Measurements from ENCODE around the gene WDR73. TPM values are rescaled to one million over a fixed set of nuclear protein-coding genes. Genes with fewer than 3 reads are reported as not detected.
A peak's percentile ranks its signal among the peaks of the same experiment; 100 is the strongest.

The WDR73 gene
- total and polyA plus RNA-seq, 2 of the 4 experiments (the other 2 are of a cell fraction), result 21.5 to 25.5 TPM

DNA sequence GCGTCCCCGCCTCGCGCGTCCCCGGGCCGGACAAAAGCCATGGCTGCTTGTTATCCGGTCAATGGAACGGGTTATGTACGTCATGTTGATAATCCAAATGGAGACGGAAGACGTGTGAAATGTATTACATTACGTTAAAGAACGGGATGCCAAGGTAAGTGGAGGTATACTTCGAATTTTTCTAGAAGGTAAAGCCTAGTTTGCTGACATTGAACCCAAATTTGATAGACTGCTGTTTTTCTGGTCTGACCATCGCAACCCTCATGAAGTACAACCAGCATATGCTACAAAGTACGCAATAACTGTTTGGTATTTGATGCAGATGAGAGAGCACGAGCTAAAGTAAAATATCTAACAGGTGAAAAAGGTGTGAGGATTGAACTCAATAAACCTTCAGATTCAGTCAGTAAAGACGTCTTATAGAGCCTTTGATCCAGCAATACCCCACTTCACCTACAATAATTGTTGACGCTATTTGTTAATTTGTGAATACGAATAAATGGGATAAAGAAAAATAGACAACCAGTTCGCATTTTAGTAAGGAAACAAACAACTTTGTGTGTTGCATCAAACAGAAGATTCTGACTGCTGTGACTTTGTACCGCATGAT lies 19.8 kb downstream of the WDR73 start:
- peak overlapping the region; percentile 62 for H3K4me3 ChIP-seq (ENCODE audit: insufficient read depth, low read depth, low read length)
- H3K18ac ChIP-seq (ENCODE audit: low read depth, low read length), result no peak overlapping the region; the same call in 1 of the 2 replicates
- no peak overlapping the region for H2BK120ac ChIP-seq (ENCODE audit: low read depth, low read length)
- H3K23ac ChIP-seq (ENCODE audit: low read depth, low read length), result peak overlapping the region; percentile 53; the same call in 1 of the 2 replicates
- H2BK5ac ChIP-seq (ENCODE audit: low read depth, low read length, poor library complexity, severe bottlenecking), result peak overlapping the region; percentile 89
- H3K9me3 ChIP-seq (ENCODE audit: control insufficient read depth, insufficient read depth, low read length), result no peaks in the 10 kb centered on the region
- H3K79me1 ChIP-seq (ENCODE audit: low read depth in 1 of 2, low read length in 2 of 2), result peaks cover 21 to 38% of the 10 kb centered on the region in 2 experiments
- ChIA-PET POLR2A (ENCODE audit: unreplicated experiment) (no interaction called here), CTCF (no interaction called here)
- H2BK15ac ChIP-seq (ENCODE audit: low read depth, low read length), result no peak overlapping the region; the same call in 2 of the 3 replicates
- intact Hi-C loops (cut with micrococcal nuclease), result loop anchor here (10.0 kb wide), 1 partner anchor 50 kb away; no protein-coding TSS in a partner anchor
- BruUV-seq (replicated peaks), result no TSS peak
- dilution Hi-C loops (cut with HindIII; ENCODE audit: low sequenced_read_pairs, unreplicated experiment), result no loop called here
- in situ Hi-C loops (cut with MboI; ENCODE audit: low sequenced_read_pairs), result no loop called here
- H3K9me1 ChIP-seq (ENCODE audit: insufficient read depth, low read length), result peaks cover 16% of the 10 kb centered on the region
- no peak overlapping the region for H4K91ac ChIP-seq (ENCODE audit: insufficient read depth, low read depth, low read length)
- no peak overlapping the region for H2BK20ac ChIP-seq (ENCODE audit: low read depth, low read length)
- peak overlapping the region; percentile 79 for H3K14ac ChIP-seq (replicated peaks; ENCODE audit: low read depth, low read length)
- no peak for ATAC-seq (ENCODE audit: low read depth)
- H3K56ac ChIP-seq (ENCODE audit: extremely low read depth, insufficient read depth, low read length), result no peak overlapping the region; the same call in 1 of the 2 replicates
- 15% methylated on average over 14 of the region's 23 CpGs; no CpG with 5 or more reads in 1 of the 2 experiments for WGBS, 2 experiments (ENCODE audit: extremely low coverage in 2 of 2, insufficient read length in 1 of 2)
- H2AK9ac ChIP-seq (replicated peaks; ENCODE audit: low read depth, low read length, poor library complexity), result peak overlapping the region; percentile 85
- H3K27me3 ChIP-seq (ENCODE audit: control insufficient read depth, insufficient read depth, low read length), result no peaks in the 10 kb centered on the region
- TF ChIP-seq MAZ (IDR thresholded peaks at IDR 0.05; ENCODE audit: borderline replicate concordance, low read depth, low read length), result no peak
- TF ChIP-seq CHD1 (IDR thresholded peaks at IDR 0.05; ENCODE audit: low read depth, low read length), result no peak
- TF ChIP-seq RFX5 (IDR thresholded peaks at IDR 0.05; ENCODE audit: low read depth, low read length), result no peak
- no peak for TF ChIP-seq POLR2A (IDR thresholded peaks at IDR 0.05; ENCODE audit: low read depth, low read length)
- TF ChIP-seq, protein P1, sequence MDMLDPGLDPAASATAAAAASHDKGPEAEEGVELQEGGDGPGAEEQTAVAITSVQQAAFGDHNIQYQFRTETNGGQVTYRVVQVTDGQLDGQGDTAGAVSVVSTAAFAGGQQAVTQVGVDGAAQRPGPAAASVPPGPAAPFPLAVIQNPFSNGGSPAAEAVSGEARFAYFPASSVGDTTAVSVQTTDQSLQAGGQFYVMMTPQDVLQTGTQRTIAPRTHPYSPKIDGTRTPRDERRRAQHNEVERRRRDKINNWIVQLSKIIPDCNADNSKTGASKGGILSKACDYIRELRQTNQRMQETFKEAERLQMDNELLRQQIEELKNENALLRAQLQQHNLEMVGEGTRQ (IDR thresholded peaks at IDR 0.05; ENCODE audit: low read depth, low read length), result no peak
- TF ChIP-seq MAFK (IDR thresholded peaks at IDR 0.05; ENCODE audit: low read depth, low read length), result no peak
- TF ChIP-seq SMC3 (IDR thresholded peaks at IDR 0.05; ENCODE audit: low read depth, low read length), result no peak
- no peak for TF ChIP-seq CTCF (conservative IDR thresholded peaks at IDR 0.05; ENCODE audit: low read depth, low read length)
- no peak for TF ChIP-seq CEBPB (IDR thresholded peaks at IDR 0.05; ENCODE audit: low read depth, low read length)
- TF ChIP-seq NFE2L2 (IDR thresholded peaks at IDR 0.05; ENCODE audit: low read depth, low read length), result no peak
- TF ChIP-seq RCOR1 (IDR thresholded peaks at IDR 0.05; ENCODE audit: insufficient replicate concordance, low read length), result no peak
- no peak for TF ChIP-seq ELK1 (IDR thresholded peaks at IDR 0.05; ENCODE audit: borderline replicate concordance, low read depth, low read length)
- no peak for TF ChIP-seq BHLHE40 (IDR thresholded peaks at IDR 0.05; ENCODE audit: low read depth, low read length)
- H4K20me1 ChIP-seq (ENCODE audit: insufficient read depth, low read length), result peaks cover 7% of the 10 kb centered on the region; the same call in 1 of the 2 replicates
- H4K5ac ChIP-seq (ENCODE audit: low read depth, low read length), result peak overlapping the region; percentile 83; the same call in 1 of the 2 replicates
- H3K36me3 ChIP-seq (ENCODE audit: control insufficient read depth, insufficient read depth, low read length), result peaks cover 15% of the 10 kb centered on the region
- H3K4me1 ChIP-seq (ENCODE audit: control insufficient read depth, insufficient read depth, low read length), result peaks cover 11% of the 10 kb centered on the region
- peak overlapping the region; percentile 92 for H2AFZ ChIP-seq (replicated peaks; ENCODE audit: low read length, poor library complexity)
- peak overlapping the region; percentile 99 for H3K4me2 ChIP-seq (ENCODE audit: low read depth, low read length)
- H3K27ac ChIP-seq (ENCODE audit: insufficient read depth, low read length), result peak overlapping the region; percentile 19; the same call in 1 of the 2 replicates
- H3K9ac ChIP-seq (ENCODE audit: low read depth, low read length), result peak overlapping the region; percentile 97
- peak overlapping the region; percentile 63 to 78; a peak in 3 of 4 replicates for H4K8ac ChIP-seq (ENCODE audit: low read depth in 2 of 2, low read length in 2 of 2)
- DNase-seq, result no peak
- peak overlapping the region; percentile 64; the same call in 1 of the 2 replicates for H3K4ac ChIP-seq (ENCODE audit: low read depth, low read length)
- peak overlapping the region; percentile 44; the same call in 1 of the 2 replicates for H2AK5ac ChIP-seq (ENCODE audit: low read depth, low read length)
